T-helper 9 cell (primary cell): ENCODE data around the gene PKM.

Source experiments
- DNase-seq: peaks from one replicate; pipeline ENCODE4 v3.0.0-alpha.2; 2020

The PKM gene

GRCh38 chr15:72199721-72200212 is 31.2 kb downstream of the PKM start:
- DNase-seq: peak; percentile 62

GRCh38 chr15:72199205-72199515 is 31.8 kb downstream of the PKM start:
- no peak for DNase-seq

GRCh38 chr15:72198356-72199204 is 32.4 kb downstream of the PKM start:
- no peak for DNase-seq

- DNase-seq: no peak
Measured at GRCh38 chr15:72197460-72198355, 33.3 kb downstream of the PKM start, which contains the start of gene GRAMD2A. TSS of gene GRAMD2A (minus strand) at chr15:72197787.

GRCh38 chr15:72197041-72197459 is 33.9 kb downstream of the PKM start:
- DNase-seq: no peak

GRCh38 chr15:72196409-72197040 is 34.5 kb downstream of the PKM start:
- no peak for DNase-seq

- no peak for DNase-seq
Measured at GRCh38 chr15:72195101-72195511, 35.9 kb downstream of the PKM start.

GRCh38 chr15:72193836-72194396 is 37.1 kb downstream of the PKM start:
- DNase-seq: no peak

GRCh38 chr15:72192416-72192815 is 38.6 kb downstream of the PKM start:
- DNase-seq: no peak

GRCh38 chr15:72189250-72189902 is 41.6 kb downstream of the PKM start:
- no peak for DNase-seq

- DNase-seq: no peak
Measured at GRCh38 chr15:72184165-72184811, 46.7 kb downstream of the PKM start.

- no peak for DNase-seq
Measured at GRCh38 chr15:72183781-72184164, 47.2 kb downstream of the PKM start.

- DNase-seq: no peak
Measured at GRCh38 chr15:72182673-72183072, 48.3 kb downstream of the PKM start.

GRCh38 chr15:72182244-72182643 is 48.7 kb downstream of the PKM start:
- DNase-seq: no peak

- no peak for DNase-seq
Measured at GRCh38 chr15:72180761-72181324, 50.1 kb downstream of the PKM start.

- DNase-seq: no peak
Measured at GRCh38 chr15:72179950-72180581, 50.9 kb downstream of the PKM start.

- no peak for DNase-seq
Measured at GRCh38 chr15:72178976-72179585, 51.9 kb downstream of the PKM start.

GRCh38 chr15:72176743-72177142 is 54.2 kb downstream of the PKM start:
- no peak for DNase-seq

- no peak for DNase-seq
Measured at GRCh38 chr15:72176159-72176558, 54.8 kb downstream of the PKM start.
